ENCODE measurements around the gene LCNL1.

LCNL1 gene

GRCh38 chr9:137023157-137023556 is 40.4 kb downstream of the LCNL1 start:
- no peak for TF ChIP-seq CTCF (IDR thresholded peaks at IDR 0.05; ENCODE audit: low read depth, low read length)
- no peak overlapping the region for H3K4me3 ChIP-seq (ENCODE audit: low read depth, low read length)

- no peak overlapping the region for H3K4me3 ChIP-seq (ENCODE audit: low read depth, low read length)
- TF ChIP-seq CTCF (IDR thresholded peaks at IDR 0.05; ENCODE audit: low read depth, low read length): no peak
These were observed 40.8 kb downstream of the LCNL1 start for GRCh38 chr9:137023583-137023991.

GRCh38 chr9:137025517-137025966 is 42.7 kb downstream of the LCNL1 start:
- no peak overlapping the region for H3K4me3 ChIP-seq (ENCODE audit: low read depth, low read length)
- TF ChIP-seq CTCF (IDR thresholded peaks at IDR 0.05; ENCODE audit: low read depth, low read length): no peak

- TF ChIP-seq CTCF (IDR thresholded peaks at IDR 0.05; ENCODE audit: low read depth, low read length): no peak
- no peak overlapping the region for H3K4me3 ChIP-seq (ENCODE audit: low read depth, low read length)
These were observed 43.6 kb downstream of the LCNL1 start for GRCh38 chr9:137026384-137026783.

GRCh38 chr9:137026828-137027227 is 44.0 kb downstream of the LCNL1 start:
- H3K4me3 ChIP-seq (ENCODE audit: low read depth, low read length): no peak overlapping the region
- no peak for TF ChIP-seq CTCF (IDR thresholded peaks at IDR 0.05; ENCODE audit: low read depth, low read length)

GRCh38 chr9:137027369-137028262 is 44.8 kb downstream of the LCNL1 start, which contains the start of gene ABCA2:
Gene ABCA2 (minus strand): TSS chr9:137028237. CDS start chr9:137028140, 97 bp downstream.
- TF ChIP-seq CTCF (IDR thresholded peaks at IDR 0.05; ENCODE audit: low read depth, low read length): no peak
- peak within 1 kb of the TSS; percentile 60 for H3K4me3 ChIP-seq (ENCODE audit: low read depth, low read length)

All from WI38 (cell line).